GM18870 (cell line): Measurements from ENCODE around the gene EIF2S1.

ENCODE experiments used
- ATAC-seq: cut with Tn5 transposase; IDR thresholded peaks from one replicate; pipeline ENCODE4 v1.9.1; 2021; ENCODE audit warnings: moderate library complexity; ENCODE audit not compliant: unreplicated experiment

Gene EIF2S1

DNA sequence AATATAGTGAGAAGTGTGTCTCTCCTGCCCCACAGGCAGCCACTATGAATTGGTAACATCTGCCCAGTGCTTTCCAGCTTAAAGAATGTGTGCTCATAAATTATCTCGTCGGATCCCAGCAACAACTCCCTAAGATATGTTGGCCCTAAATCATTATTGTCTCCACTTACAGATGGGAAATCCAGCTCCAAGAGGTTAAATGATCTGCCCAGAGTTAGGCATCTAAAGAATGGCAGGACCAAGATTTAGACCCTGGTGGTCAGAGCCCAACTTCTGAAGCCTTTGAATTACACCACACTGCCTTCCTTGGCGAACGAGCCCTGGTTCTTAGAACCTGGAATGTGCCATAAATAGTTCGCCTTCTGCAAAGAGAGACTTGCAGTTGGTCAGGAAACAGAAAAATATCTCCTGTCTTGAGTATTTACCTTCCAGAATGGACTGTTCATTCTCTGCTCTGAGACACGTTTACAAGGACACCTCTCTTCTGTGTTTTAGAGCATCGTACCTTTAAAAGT is 72.0 kb downstream of the EIF2S1 start:
- no peak for ATAC-seq

DNA sequence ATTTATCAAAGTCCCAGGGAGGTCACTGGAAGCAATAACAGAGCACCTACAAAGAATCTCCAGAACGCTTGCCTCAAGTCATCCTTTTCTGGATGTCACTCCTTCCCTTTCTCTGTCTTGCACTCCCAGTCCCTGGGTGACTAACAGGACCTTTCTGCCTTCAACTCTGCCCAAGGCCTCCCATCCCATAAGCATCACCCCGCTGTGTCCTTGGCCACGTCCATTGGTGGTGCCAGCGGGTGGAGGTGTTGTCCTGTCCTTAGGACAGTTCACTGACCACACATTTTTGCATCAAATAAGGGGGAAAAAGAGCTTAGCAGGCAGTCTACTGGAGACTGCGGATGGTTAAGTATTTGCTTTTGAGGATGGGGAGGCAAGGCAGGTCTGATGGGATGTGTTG is 75.5 kb downstream of the EIF2S1 start:
- no peak for ATAC-seq
